ENCODE data around the gene FUZ. TPM values are rescaled to one million over a fixed set of nuclear protein-coding genes. Genes with fewer than 3 reads are reported as not detected.
A peak's percentile ranks its signal among the peaks of the same experiment; 100 is the strongest.

Gene FUZ
- total RNA-seq, 4 donors from 2014 or later = 9.1 to 21.5 (median 15.6) TPM

- 55 to 69% methylated on average over 8 of the region's 8 CpGs for WGBS, 2 donors
Measured at GRCh38 chr19:49773663-49774350, 39.3 kb downstream of the FUZ start.

GRCh38 chr19:49772850-49773432, 40.2 kb downstream of the FUZ start:
- 60 to 73% methylated on average over 9 to 10 of the region's 10 CpGs for WGBS, 2 donors
- TF ChIP-seq POLR2A (IDR thresholded peaks at IDR 0.05) = no peak
- no peak for TF ChIP-seq CTCF (IDR thresholded peaks at IDR 0.05)
- intact Hi-C loops (cut with DNase I; ENCODE audit: low total_unique reads) = no loop called here
- no peak for DNase-seq (ENCODE audit: low spot score in 2 of 2)
- H3K4me3 ChIP-seq (ENCODE audit: low read depth, poor library complexity, severe bottlenecking) = no peak overlapping the region

More at GRCh38 chr19:49773663-49774350, 39.3 kb downstream of the FUZ start:
- no peak for TF ChIP-seq POLR2A (IDR thresholded peaks at IDR 0.05)
- TF ChIP-seq CTCF (IDR thresholded peaks at IDR 0.05) = no peak
- DNase-seq (ENCODE audit: low spot score in 2 of 2) = no peak
- intact Hi-C loops (cut with DNase I; ENCODE audit: low total_unique reads) = no loop called here
- H3K4me3 ChIP-seq (ENCODE audit: low read depth, poor library complexity, severe bottlenecking) = no peak overlapping the region

DNA sequence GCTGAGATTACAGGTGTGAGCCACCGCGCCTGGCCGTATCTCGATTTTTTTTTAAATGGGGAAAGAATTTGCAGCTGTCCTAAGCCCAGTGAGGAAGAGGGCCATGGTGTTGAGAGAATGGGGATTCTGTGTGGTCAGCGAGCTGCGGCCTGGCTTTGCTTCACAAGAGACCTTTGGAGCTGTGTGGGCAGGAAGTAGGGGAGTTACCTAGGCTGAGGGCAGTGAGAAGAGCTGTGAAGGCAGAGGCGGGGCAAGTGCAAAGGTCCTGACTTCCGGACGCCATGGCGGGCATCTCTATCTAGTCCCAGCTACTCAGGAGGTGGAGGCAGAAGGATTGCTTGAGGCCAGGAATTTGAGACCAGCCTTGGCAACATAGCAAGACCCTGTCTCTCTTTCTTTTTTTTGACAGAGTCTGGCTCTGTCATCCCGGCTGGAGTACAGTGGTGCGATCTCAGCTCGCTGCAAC, 41.4 kb downstream of the FUZ start:
- WGBS, 2 donors = 89 to 92% methylated on average over 13 of the region's 13 CpGs
- TF ChIP-seq CTCF (IDR thresholded peaks at IDR 0.05) (no peak), POLR2A (IDR thresholded peaks at IDR 0.05) (no peak)
- intact Hi-C loops (cut with DNase I; ENCODE audit: low total_unique reads) = no loop called here
- DNase-seq (ENCODE audit: low spot score in 2 of 2) = no peak
- H3K4me3 ChIP-seq (ENCODE audit: low read depth, poor library complexity, severe bottlenecking) = no peak overlapping the region

DNA sequence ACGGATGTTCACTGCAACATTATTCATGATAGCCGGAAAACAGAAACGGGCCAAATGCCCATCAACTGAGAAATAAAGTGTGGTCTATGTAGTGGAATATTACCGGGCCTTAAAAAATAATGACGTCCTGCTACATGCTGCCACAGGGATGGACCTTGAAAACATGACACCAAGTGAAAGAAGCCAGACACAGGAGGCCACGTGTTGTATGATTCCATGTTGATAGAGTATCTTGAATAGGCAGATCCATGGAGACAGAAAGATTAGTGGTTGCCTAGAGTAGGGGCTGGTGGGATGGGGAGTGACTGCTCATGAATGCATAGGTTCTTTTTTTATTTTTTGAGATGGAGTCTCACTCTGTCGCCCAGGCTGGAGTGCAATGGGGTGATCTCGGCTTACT, 42.6 kb downstream of the FUZ start:
- TF ChIP-seq POLR2A (IDR thresholded peaks at IDR 0.05) (no peak), CTCF (IDR thresholded peaks at IDR 0.05) (no peak)
- intact Hi-C loops (cut with DNase I; ENCODE audit: low total_unique reads) = no loop called here
- DNase-seq (ENCODE audit: low spot score in 2 of 2) = no peak
- H3K4me3 ChIP-seq (ENCODE audit: low read depth, poor library complexity, severe bottlenecking) = no peak overlapping the region
- 87 to 88% methylated on average over 8 of the region's 8 CpGs for WGBS, 2 donors

- H3K4me3 ChIP-seq (ENCODE audit: low read depth, poor library complexity, severe bottlenecking) = peak overlapping the region; percentile 92
- no peak for DNase-seq (ENCODE audit: low spot score in 2 of 2)
- TF ChIP-seq POLR2A (IDR thresholded peaks at IDR 0.05) (no peak), CTCF (IDR thresholded peaks at IDR 0.05) (no peak)
- intact Hi-C loops (cut with DNase I; ENCODE audit: low total_unique reads) = no loop called here
- 38 to 47% methylated on average over 12 of the region's 12 CpGs for WGBS, 2 donors
Measured at GRCh38 chr19:49767967-49768581, 45.0 kb downstream of the FUZ start.
